Glutamatergic neuron (in vitro differentiated cells): Measurements from ENCODE around the gene ATP6AP2. TPM values are rescaled to one million over a fixed set of nuclear protein-coding genes. Genes with fewer than 3 reads are reported as not detected.

Experiments used
- DNase-seq: peaks from one replicate; pipeline ENCODE4 v3.0.0; 2022
- H3K27ac Mint-ChIP-seq: one replicate; pipeline ENCODE4 v1.8.0; 2020; ENCODE audit warnings: mild to moderate bottlenecking, mixed read lengths, inconsistent platforms; ENCODE audit not compliant: unreplicated experiment
- H3K27me3 Mint-ChIP-seq: one replicate; pipeline ENCODE4 v1.8.0; 2020; ENCODE audit warnings: mild to moderate bottlenecking, moderate library complexity, mixed read lengths, inconsistent platforms; ENCODE audit not compliant: unreplicated experiment
- H3K36me3 Mint-ChIP-seq: one replicate; pipeline ENCODE4 v1.8.0; 2020; ENCODE audit warnings: mild to moderate bottlenecking, mixed read lengths, inconsistent platforms; ENCODE audit not compliant: unreplicated experiment
- H3K4me1 Mint-ChIP-seq: one replicate; pipeline ENCODE4 v1.8.0; 2020; ENCODE audit warnings: mild to moderate bottlenecking, low read depth, mixed read lengths, inconsistent platforms; ENCODE audit not compliant: unreplicated experiment
- H3K4me3 Mint-ChIP-seq: one replicate; pipeline ENCODE4 v1.8.0; 2020; ENCODE audit warnings: mild to moderate bottlenecking, mixed read lengths, inconsistent platforms; ENCODE audit not compliant: unreplicated experiment
- H3K9me3 Mint-ChIP-seq: one replicate; pipeline ENCODE4 v1.8.0; 2020; ENCODE audit warnings: mild to moderate bottlenecking, moderate library complexity, mixed read lengths, inconsistent platforms; ENCODE audit not compliant: unreplicated experiment
- total RNA-seq: library from RNA; stranded (reverse); fragmentation: NEBNext Ultra II Directional; extraction: Animal tissue kit (Norgen Biotek cat#: 25700); gene quantifications from one replicate; pipeline ENCODE4 v1.2.1, GENCODE V29; 2021; ENCODE audit not compliant: unreplicated experiment
- TF ChIP-seq, protein P1 (sequence below): fragments of 200-600 bp; sonication (generic); IDR thresholded peaks from one replicate; pipeline ENCODE4 v1.5.0; 2021; ENCODE audit not compliant: partially characterized antibody, unreplicated experiment

The ATP6AP2 gene
- total RNA-seq, 1 donor from 2014 or later, result 59.0 TPM

DNA sequence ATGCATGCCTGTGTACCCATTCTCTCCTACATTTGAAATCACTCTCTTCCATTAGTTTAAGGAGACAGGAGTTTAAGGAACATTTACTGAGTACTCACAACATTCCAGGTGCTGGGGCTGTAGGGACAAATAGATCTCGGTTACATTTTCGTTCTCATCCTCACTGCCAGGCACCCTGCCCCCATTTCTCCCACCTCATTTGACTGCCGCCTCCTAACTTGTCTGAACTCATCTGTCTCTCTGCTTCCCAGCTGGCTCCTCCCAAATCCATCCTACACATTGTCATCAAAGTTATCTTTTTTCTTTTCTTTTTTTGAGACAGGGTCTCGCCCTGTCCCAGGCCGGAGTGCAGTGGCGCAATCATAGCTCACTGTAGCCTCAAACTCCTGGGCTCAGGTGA is 22.7 kb downstream of the ATP6AP2 start:
- Mint-ChIP-seq H3K4me1 (no peaks in the 10 kb centered on the region), H3K4me3 (no peak overlapping the region), H3K27ac (no peak overlapping the region), H3K27me3 (no peaks in the 10 kb centered on the region), H3K9me3 (no peaks in the 10 kb centered on the region), H3K36me3 (no peaks in the 10 kb centered on the region)
- no peak for DNase-seq
- TF ChIP-seq, protein P1, sequence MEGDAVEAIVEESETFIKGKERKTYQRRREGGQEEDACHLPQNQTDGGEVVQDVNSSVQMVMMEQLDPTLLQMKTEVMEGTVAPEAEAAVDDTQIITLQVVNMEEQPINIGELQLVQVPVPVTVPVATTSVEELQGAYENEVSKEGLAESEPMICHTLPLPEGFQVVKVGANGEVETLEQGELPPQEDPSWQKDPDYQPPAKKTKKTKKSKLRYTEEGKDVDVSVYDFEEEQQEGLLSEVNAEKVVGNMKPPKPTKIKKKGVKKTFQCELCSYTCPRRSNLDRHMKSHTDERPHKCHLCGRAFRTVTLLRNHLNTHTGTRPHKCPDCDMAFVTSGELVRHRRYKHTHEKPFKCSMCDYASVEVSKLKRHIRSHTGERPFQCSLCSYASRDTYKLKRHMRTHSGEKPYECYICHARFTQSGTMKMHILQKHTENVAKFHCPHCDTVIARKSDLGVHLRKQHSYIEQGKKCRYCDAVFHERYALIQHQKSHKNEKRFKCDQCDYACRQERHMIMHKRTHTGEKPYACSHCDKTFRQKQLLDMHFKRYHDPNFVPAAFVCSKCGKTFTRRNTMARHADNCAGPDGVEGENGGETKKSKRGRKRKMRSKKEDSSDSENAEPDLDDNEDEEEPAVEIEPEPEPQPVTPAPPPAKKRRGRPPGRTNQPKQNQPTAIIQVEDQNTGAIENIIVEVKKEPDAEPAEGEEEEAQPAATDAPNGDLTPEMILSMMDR, result no peak

- no peaks in the 10 kb centered on the region for H3K9me3 Mint-ChIP-seq
- no peak overlapping the region for H3K27ac Mint-ChIP-seq
- H3K27me3 Mint-ChIP-seq, result no peaks in the 10 kb centered on the region
- H3K36me3 Mint-ChIP-seq, result no peaks in the 10 kb centered on the region
- TF ChIP-seq, protein P1, result no peak
- no peak overlapping the region for H3K4me3 Mint-ChIP-seq
- DNase-seq, result no peak
- H3K4me1 Mint-ChIP-seq, result no peaks in the 10 kb centered on the region
Measured at GRCh38 chrX:40607381-40607780, 26.6 kb downstream of the ATP6AP2 start.

DNA sequence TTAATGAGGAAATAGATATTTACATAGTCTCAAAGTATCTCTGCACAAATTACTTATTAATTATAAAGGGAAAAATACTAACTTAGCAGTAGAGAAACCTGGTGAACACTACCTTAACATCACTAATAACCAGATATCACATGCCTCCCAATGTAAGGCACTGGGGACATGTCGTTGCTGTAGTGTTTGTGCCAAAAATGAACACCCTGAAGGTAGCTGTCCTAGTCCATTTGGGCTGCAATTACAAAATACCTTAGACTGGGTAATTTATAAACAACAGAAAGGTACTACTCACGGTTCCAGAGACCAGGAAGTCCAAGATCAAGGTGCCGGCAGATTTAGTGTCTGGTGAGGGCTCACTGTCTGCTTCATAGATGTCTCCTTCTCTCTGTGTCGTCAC is 31.7 kb downstream of the ATP6AP2 start:
- TF ChIP-seq, protein P1, result no peak
- Mint-ChIP-seq H3K36me3 (no peaks in the 10 kb centered on the region), H3K27me3 (no peaks in the 10 kb centered on the region), H3K4me3 (no peak overlapping the region), H3K9me3 (no peaks in the 10 kb centered on the region), H3K4me1 (no peaks in the 10 kb centered on the region), H3K27ac (no peak overlapping the region)
- DNase-seq, result no peak

GRCh38 chrX:40615976-40616375 is 35.2 kb downstream of the ATP6AP2 start:
- H3K27me3 Mint-ChIP-seq, result no peaks in the 10 kb centered on the region
- no peak overlapping the region for H3K27ac Mint-ChIP-seq
- no peaks in the 10 kb centered on the region for H3K9me3 Mint-ChIP-seq
- no peak for DNase-seq
- no peaks in the 10 kb centered on the region for H3K36me3 Mint-ChIP-seq
- TF ChIP-seq, protein P1, result no peak
- H3K4me1 Mint-ChIP-seq, result no peaks in the 10 kb centered on the region
- H3K4me3 Mint-ChIP-seq, result no peak overlapping the region

DNA sequence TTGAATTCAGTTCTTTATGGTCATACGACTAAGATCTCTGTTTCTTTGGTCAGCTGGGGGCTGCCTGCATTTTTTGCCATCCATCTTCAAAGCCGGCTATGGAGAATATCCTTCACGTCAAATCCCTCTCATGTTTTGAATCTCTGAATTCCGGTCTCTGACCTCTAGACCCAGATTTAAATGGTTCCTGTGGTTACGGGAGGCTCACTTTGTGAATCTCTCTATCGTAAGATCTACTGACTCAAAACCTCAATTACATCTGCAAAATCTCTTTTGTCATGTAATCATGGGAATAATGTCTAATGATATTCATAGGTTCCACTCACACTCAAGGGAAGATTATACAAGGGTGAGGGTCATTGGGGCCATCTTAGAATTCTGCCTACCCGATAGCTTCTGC is 36.8 kb downstream of the ATP6AP2 start:
- DNase-seq, result no peak
- H3K9me3 Mint-ChIP-seq, result peaks cover 1% of the 10 kb centered on the region
- no peak overlapping the region for H3K4me3 Mint-ChIP-seq
- no peaks in the 10 kb centered on the region for H3K36me3 Mint-ChIP-seq
- TF ChIP-seq, protein P1, result no peak
- no peaks in the 10 kb centered on the region for H3K27me3 Mint-ChIP-seq
- no peak overlapping the region for H3K27ac Mint-ChIP-seq
- H3K4me1 Mint-ChIP-seq, result peaks cover 7% of the 10 kb centered on the region
